Natural killer cell (primary cell): ENCODE results near the gene ETNK2. TPM values are rescaled to one million over a fixed set of nuclear protein-coding genes. Genes with fewer than 3 reads are reported as not detected.

ENCODE experiments used
- ATAC-seq, 3 donors: fragments of 150-1000 bp in 2 of 3; fragments of 200-7000 bp in 1 of 3; cut with Tn5 transposase; 1 replicate in 1 of 3; 2 replicates in 2 of 3; pipeline ENCODE4 v1.10.0; 2021; ENCODE audit warnings: mild to moderate bottlenecking in 2 of 3, moderate library complexity in 2 of 3
- DNase-seq, 2 donors: peaks; one replicate each; pipeline versions ENCODE4 v3.0.0 to v3.0.0-alpha.2; 2013 to 2021; ENCODE audit warnings: mixed read lengths in 1 of 2
- H3K27ac ChIP-seq: one replicate; pipeline ENCODE4 v1.5.1; 2013; ENCODE audit warnings: mild to moderate bottlenecking, low read length
- H3K27me3 ChIP-seq: one replicate; pipeline ENCODE4 v1.6.1; 2013; ENCODE audit warnings: low read length; ENCODE audit not compliant: control insufficient read depth, insufficient read depth
- H3K36me3 ChIP-seq: one replicate; pipeline ENCODE4 v1.6.1; 2013; ENCODE audit warnings: low read length; ENCODE audit not compliant: control insufficient read depth, insufficient read depth
- H3K4me1 ChIP-seq: one replicate; pipeline ENCODE4 v1.6.1; 2013; ENCODE audit warnings: low read length; ENCODE audit not compliant: control insufficient read depth, insufficient read depth
- H3K4me3 ChIP-seq: one replicate; pipeline ENCODE4 v1.5.1; 2013; ENCODE audit warnings: low read length
- H3K9me3 ChIP-seq: one replicate; pipeline ENCODE4 v1.6.1; 2013; ENCODE audit warnings: low read length; ENCODE audit not compliant: control insufficient read depth, insufficient read depth
- H3K27ac Mint-ChIP-seq, 2 donors: one replicate each; pipeline ENCODE4 v1.8.0; 2022; ENCODE audit warnings: mild to moderate bottlenecking in 2 of 2, mixed read lengths in 2 of 2, moderate library complexity in 1 of 2
- H3K27me3 Mint-ChIP-seq, 2 donors: one replicate each; pipeline ENCODE4 v1.8.0; 2022; ENCODE audit warnings: low read depth in 2 of 2, mixed read lengths in 2 of 2
- H3K36me3 Mint-ChIP-seq: one replicate; pipeline ENCODE4 v1.8.0; 2022; ENCODE audit warnings: mixed read lengths
- H3K4me1 Mint-ChIP-seq, 2 donors: one replicate each; pipeline ENCODE4 v1.8.0; 2022; ENCODE audit warnings: mixed read lengths in 2 of 2
- H3K4me3 Mint-ChIP-seq: one replicate; pipeline ENCODE4 v1.8.0; 2022; ENCODE audit warnings: mild to moderate bottlenecking, moderate library complexity, mixed read lengths
- H3K9me3 Mint-ChIP-seq, 2 donors: one replicate each; pipeline ENCODE4 v1.8.0; 2022; ENCODE audit warnings: mixed read lengths in 2 of 2
- CTCF ChIP-seq: fragments of 200-600 bp; IDR thresholded peaks from one replicate; pipeline ENCODE4 v1.8.0; 2022; ENCODE audit warnings: antibody characterized with exemption
- WGBS: methylation state at CpG from one replicate; pipeline ENCODE4 v1.1.7; 2013; ENCODE audit warnings: missing lambda C conversion rate; ENCODE audit not compliant: insufficient coverage; 5-methylcytosine and 5-hydroxymethylcytosine counted together
- intact Hi-C: fragments of 100-400 bp; cut with micrococcal nuclease; formaldehyde crosslinking; loops from one replicate; pipeline ENCODE4 v1.14.2; 2022
- total RNA-seq, 4 donors: library from RNA; stranded (reverse); fragments of 120-200 nt in 1 of 4; gene quantifications; one replicate each; pipeline versions ENCODE4 v1.2.3 to v1.2.4, GENCODE V29; 2013 to 2022

ETNK2 gene
- total RNA-seq, 3 donors from 2014 or later (not counting 1 experiment from before 2014, with no cell fraction given): 5.1 to 5.8 (median 5.5) TPM

GRCh38 chr1:204188959-204189639, 37.3 kb upstream of the ETNK2 start:
- Histone ChIP-seq H3K27me3 (peaks cover 2% of the 10 kb centered on the region), H3K4me1 (peaks cover 8% of the 10 kb centered on the region), H3K9me3 (no peaks in the 10 kb centered on the region), H3K27ac (no peak overlapping the region), H3K36me3 (no peaks in the 10 kb centered on the region), H3K4me3 (no peak overlapping the region)
- Mint-ChIP-seq H3K36me3 (no peaks in the 10 kb centered on the region), H3K4me3 (no peak overlapping the region), H3K4me1 (peaks cover 0 to 10% of the 10 kb centered on the region in 2 donors), H3K27ac (no peak overlapping the region), H3K9me3 (no peaks in the 10 kb centered on the region), H3K27me3 (peaks cover 39 to 57% of the 10 kb centered on the region in 2 donors)
- DNase-seq (peak in 1 of 2 donors; percentile 58), ATAC-seq (peak in 1 of 3 donors; percentile 26)
- TF ChIP-seq CTCF: no peak
- intact Hi-C loops: no loop called here
- 65% methylated on average over 7 of the region's 11 CpGs for WGBS

- TF ChIP-seq CTCF: no peak
- Mint-ChIP-seq H3K4me3 (no peak overlapping the region), H3K4me1 (peaks cover 0 to 10% of the 10 kb centered on the region in 2 donors), H3K9me3 (no peaks in the 10 kb centered on the region), H3K27ac (no peak overlapping the region), H3K27me3 (peaks cover 35 to 47% of the 10 kb centered on the region in 2 donors), H3K36me3 (no peaks in the 10 kb centered on the region)
- no peak for DNase-seq
- WGBS: 98% methylated on average over 7 of the region's 10 CpGs
- Histone ChIP-seq H3K9me3 (no peaks in the 10 kb centered on the region), H3K27ac (no peak overlapping the region), H3K36me3 (no peaks in the 10 kb centered on the region), H3K4me1 (peaks cover 8% of the 10 kb centered on the region), H3K4me3 (no peak overlapping the region), H3K27me3 (peaks cover 2% of the 10 kb centered on the region)
- no peak for ATAC-seq
- intact Hi-C loops: no loop called here
Observed at GRCh38 chr1:204186597-204186996, 34.8 kb upstream of the ETNK2 start.

GRCh38 chr1:204181116-204181515, 29.3 kb upstream of the ETNK2 start:
- no peaks in the 10 kb centered on the region for H3K4me1 Mint-ChIP-seq

More at GRCh38 chr1:204181116-204181515, 29.3 kb upstream of the ETNK2 start:
- Mint-ChIP-seq H3K27me3 (peaks cover 0 to 12% of the 10 kb centered on the region in 2 donors), H3K4me3 (no peak overlapping the region), H3K27ac (no peak overlapping the region), H3K9me3 (no peaks in the 10 kb centered on the region), H3K36me3 (no peaks in the 10 kb centered on the region)
- intact Hi-C loops: no loop called here
- no peak for ATAC-seq
- Histone ChIP-seq H3K27me3 (no peaks in the 10 kb centered on the region), H3K4me3 (no peak overlapping the region), H3K36me3 (no peaks in the 10 kb centered on the region), H3K27ac (no peak overlapping the region), H3K4me1 (no peaks in the 10 kb centered on the region), H3K9me3 (no peaks in the 10 kb centered on the region)
- 46% methylated on average over 1 of the region's 1 CpG for WGBS
- DNase-seq: no peak
- TF ChIP-seq CTCF: no peak
